Heart left ventricle (tissue), 16 donors: ENCODE measurements around the gene EXOC4. TPM values are rescaled to one million over a fixed set of nuclear protein-coding genes. Genes with fewer than 3 reads are reported as not detected.

ENCODE experiments used
- ATAC-seq, 4 donors: fragments of 200-7000 bp; cut with Tn5 transposase; one replicate each; pipeline ENCODE4 v1.9.1; 2020 to 2022; ENCODE audit warnings: moderate library complexity in 4 of 4, mild to moderate bottlenecking in 3 of 4, moderate number of reproducible peaks in 1 of 4
- DNase-seq, 5 donors: peaks; one replicate each; pipeline ENCODE4 v3.0.0-alpha.2; 2020
- H3K27ac ChIP-seq, 12 donors: fragments of 200-600 bp; sonication (generic) in 4 of 12; one replicate each; pipeline versions ENCODE4 v1.5.0 to v1.8.0; 2016 to 2022; ENCODE audit warnings: mild to moderate bottlenecking in 2 of 12
- H3K27me3 ChIP-seq, 9 donors: fragments of 200-600 bp; sonication (generic) in 2 of 9; one replicate each; pipeline versions ENCODE4 v1.5.1 to v1.8.0; 2016 to 2022; ENCODE audit warnings: mild to moderate bottlenecking in 3 of 9
- H3K36me3 ChIP-seq, 9 donors: fragments of 200-600 bp; sonication (generic) in 2 of 9; one replicate each; pipeline versions ENCODE4 v1.5.0 to v1.8.0; 2018 to 2022; ENCODE audit warnings: mild to moderate bottlenecking in 2 of 9
- H3K4me1 ChIP-seq, 12 donors: fragments of 200-600 bp; sonication (generic) in 4 of 12; one replicate each; pipeline versions ENCODE4 v1.5.0 to v1.8.0; 2016 to 2022; ENCODE audit warnings: mild to moderate bottlenecking in 3 of 12
- H3K4me3 ChIP-seq, 12 donors: fragments of 200-600 bp; sonication (generic) in 4 of 12; one replicate each; pipeline versions ENCODE4 v1.5.0 to v1.8.0; 2017 to 2022; ENCODE audit warnings: mild to moderate bottlenecking in 9 of 12, moderate library complexity in 4 of 12
- H3K9me3 ChIP-seq, 12 donors: fragments of 200-600 bp; sonication (generic) in 4 of 12; one replicate each; pipeline versions ENCODE4 v1.5.0 to v1.8.0; 2016 to 2022; ENCODE audit warnings: mild to moderate bottlenecking in 1 of 12
- CTCF ChIP-seq, 12 donors: fragments of 200-600 bp; sonication (generic) in 4 of 12; IDR thresholded peaks; one replicate each; pipeline versions ENCODE4 v1.5.0 to v1.8.0; 2018 to 2022; ENCODE audit warnings: antibody characterized with exemption in 12 of 12, mild to moderate bottlenecking in 5 of 12
- POLR2A ChIP-seq, 2 donors: fragments of 450-650 bp; IDR thresholded peaks; one replicate each; pipeline ENCODE4 v1.6.1; 2017; ENCODE audit warnings: antibody characterized with exemption in 2 of 2, mild to moderate bottlenecking in 2 of 2, moderate library complexity in 2 of 2
- WGBS, 4 donors: extraction: QIAGEN DNeasy Blood & Tissue Kit in 2 of 4; methylation state at CpG; one replicate each; pipeline versions ENCODE4 v1.1.5 to v1.1.7; 2013 to 2018; 5-methylcytosine and 5-hydroxymethylcytosine counted together
- intact Hi-C, 10 donors: fragments of 100-400 bp; cut with DNase I; formaldehyde crosslinking; loops; one replicate each; pipeline versions ENCODE4 v1.11.1 to v1.14.2; 2022
- polyA plus RNA-seq, 2 donors: library from polyadenylated mRNA; stranded (reverse); fragments of 200-250 nt; gene quantifications; one replicate each; pipeline ENCODE4 v1.2.3, GENCODE V29; 2013
- total RNA-seq, 9 donors: library from RNA; depleted of rRNA in 2 of 9; stranded (reverse); fragments of >200 nt in 2 of 9; fragmentation: NEBNext Ultra II Directional in 3 of 9; extraction: Animal tissue kit (Norgen Biotek cat#: 25700) in 3 of 9; gene quantifications; one replicate each; pipeline versions ENCODE4 v1.1.0 to v1.2.4, GENCODE V29; 2016 to 2023
- donor health status: ischemic (EF 13 %, LVEDD 7.1; RV severe dilation, severe dysfunction).
- donor health status: healthy with polysubstance abuse.
- donor health status: DM: no; HTN: yes; CAD: no.
- donor health status: DM: no; HTN: no; CAD: no.
- donor health status: ischemic (EF 25% LVEDD 6.9; RV normal size, moderate dysfunction).
- donor health status: ischemic (EF 25% LVEDD 5.7; RV mildly dilated, moderate dysfunction).
- donor health status: healthy.
- donor health status: DM: yes; HTN: yes; CAD: no.
- donor health status: ischemic (EF 35%, LVEDD 5.7; RV mildly dilated, moderate dysfunction).
- donor health status: nonischemic (EF 11% LVEDD 7.7; RV severe dilation, severe dysfunction).
- donor health status: DM: yes; HTN: yes; CAD: no.
- donor health status: PGD.
- donor health status: ischemic (EF 29% LVEDD 5.4; RV normal size, mild dysfunction).
- donor health status: nonischemic (EF 23%, LVEDD 6.1; RV moderate dilation, normal function).

EXOC4 gene
- total and polyA plus RNA-seq, 11 donors, result 8.8 to 61.2 (median 33.8) TPM

GRCh38 chr7:133484086-133484485 lies 231.2 kb downstream of the EXOC4 start:
- Histone ChIP-seq H3K27ac (no peak overlapping the region), H3K36me3 (peaks cover 0 to 15% (median 7%) of the 10 kb centered on the region in 9 donors), H3K27me3 (no peaks in the 10 kb centered on the region), H3K4me3 (no peak overlapping the region), H3K4me1 (peaks cover 0 to 13% (median 0%) of the 10 kb centered on the region in 12 donors), H3K9me3 (no peaks in the 10 kb centered on the region)
- no peak for TF ChIP-seq CTCF (IDR thresholded peaks at IDR 0.05)
- DNase-seq (no peak), ATAC-seq (no peak)
- intact Hi-C loops, result no loop called here
- WGBS, 4 donors, result 86 to 96% (median 90%) methylated on average over 2 of the region's 2 CpGs

GRCh38 chr7:133489906-133490305 lies 237.0 kb downstream of the EXOC4 start:
- Histone ChIP-seq H3K4me1 (no peaks in the 10 kb centered on the region), H3K4me3 (no peak overlapping the region), H3K27ac (no peak overlapping the region), H3K9me3 (no peaks in the 10 kb centered on the region), H3K36me3 (peaks cover 0 to 7% (median 0%) of the 10 kb centered on the region in 9 donors), H3K27me3 (no peaks in the 10 kb centered on the region)
- intact Hi-C loops, result no loop called here
- TF ChIP-seq POLR2A (IDR thresholded peaks at IDR 0.05) (no peak), CTCF (IDR thresholded peaks at IDR 0.05) (no peak)
- ATAC-seq, result no peak
- 83 to 95% (median 89%) methylated on average over 3 of the region's 3 CpGs for WGBS, 4 donors
- DNase-seq, result no peak

- no peak for ATAC-seq
- H3K9me3 ChIP-seq, result no peaks in the 10 kb centered on the region
- TF ChIP-seq POLR2A (IDR thresholded peaks at IDR 0.05) (no peak), CTCF (IDR thresholded peaks at IDR 0.05) (no peak)
- WGBS, 4 donors, result 95 to 96% (median 95%) methylated on average over 2 of the region's 2 CpGs
- no peak overlapping the region for H3K27ac ChIP-seq
- intact Hi-C loops, result no loop called here
- peaks cover 0 to 7% (median 0%) of the 10 kb centered on the region in 9 donors for H3K36me3 ChIP-seq
- H3K4me1 ChIP-seq, result no peaks in the 10 kb centered on the region
- DNase-seq, result no peak
- H3K4me3 ChIP-seq, result no peak overlapping the region
- no peaks in the 10 kb centered on the region for H3K27me3 ChIP-seq
Measured at GRCh38 chr7:133491201-133491691, 238.4 kb downstream of the EXOC4 start.

GRCh38 chr7:133491846-133492652 lies 239.2 kb downstream of the EXOC4 start:
- H3K36me3 ChIP-seq, result peaks cover 0 to 7% (median 0%) of the 10 kb centered on the region in 9 donors
- H3K4me1 ChIP-seq, result no peaks in the 10 kb centered on the region
- 95 to 98% (median 96%) methylated on average over 6 of the region's 6 CpGs for WGBS, 4 donors
- intact Hi-C loops, result no loop called here
- no peaks in the 10 kb centered on the region for H3K27me3 ChIP-seq
- no peaks in the 10 kb centered on the region for H3K9me3 ChIP-seq
- no peak overlapping the region for H3K27ac ChIP-seq
- no peak for DNase-seq
- no peak overlapping the region for H3K4me3 ChIP-seq
- TF ChIP-seq POLR2A (IDR thresholded peaks at IDR 0.05) (no peak), CTCF (IDR thresholded peaks at IDR 0.05) (no peak)
- no peak for ATAC-seq
